NCI-H1694 treated with DMSO at 0.1 percent for 48 hours (cell line): ENCODE results near the gene KIF1A.

Experiments
- DNase-seq: peaks from one replicate; lab custom pipeline; 2025; lab: John Stamatoyannopoulos, UW

Gene KIF1A

DNA sequence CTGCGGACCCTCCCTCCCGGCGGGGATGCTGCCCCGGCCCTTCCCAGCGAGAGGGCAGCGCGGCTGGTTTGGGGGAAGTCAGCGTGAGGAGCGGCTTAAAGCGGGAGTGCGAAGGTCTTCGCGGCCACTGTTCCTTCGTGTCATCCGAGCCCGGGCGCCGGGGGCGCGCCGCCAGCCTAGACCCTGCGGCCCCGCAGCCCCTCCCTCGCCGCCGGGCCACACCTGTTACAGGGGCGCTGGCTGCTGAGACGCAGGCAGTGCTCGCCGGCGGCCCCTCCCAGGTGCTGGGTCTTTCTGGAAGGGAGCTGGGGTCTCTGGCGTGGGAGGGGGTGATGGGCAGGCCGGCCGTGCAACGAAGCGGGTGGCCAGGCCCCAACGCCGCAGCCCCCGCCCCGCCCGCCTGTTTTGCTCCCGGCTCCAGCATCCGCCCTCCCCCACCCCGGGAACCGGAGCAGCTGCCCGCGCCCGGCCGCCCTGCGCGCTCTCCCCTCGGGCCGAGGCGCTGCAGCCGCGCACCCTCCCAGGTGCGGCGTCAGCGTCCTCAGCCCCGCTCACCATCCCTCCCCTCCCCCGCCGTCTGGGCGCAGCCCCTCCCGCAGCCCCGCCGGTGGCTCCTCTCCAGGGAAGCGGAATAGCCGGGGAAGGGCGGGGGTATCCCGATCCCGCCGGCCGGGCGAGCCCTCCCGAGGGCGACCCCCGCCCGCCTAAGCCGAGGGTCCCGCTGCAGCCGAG is 727 bp downstream of the KIF1A start:
- DNase-seq: no peak

DNA sequence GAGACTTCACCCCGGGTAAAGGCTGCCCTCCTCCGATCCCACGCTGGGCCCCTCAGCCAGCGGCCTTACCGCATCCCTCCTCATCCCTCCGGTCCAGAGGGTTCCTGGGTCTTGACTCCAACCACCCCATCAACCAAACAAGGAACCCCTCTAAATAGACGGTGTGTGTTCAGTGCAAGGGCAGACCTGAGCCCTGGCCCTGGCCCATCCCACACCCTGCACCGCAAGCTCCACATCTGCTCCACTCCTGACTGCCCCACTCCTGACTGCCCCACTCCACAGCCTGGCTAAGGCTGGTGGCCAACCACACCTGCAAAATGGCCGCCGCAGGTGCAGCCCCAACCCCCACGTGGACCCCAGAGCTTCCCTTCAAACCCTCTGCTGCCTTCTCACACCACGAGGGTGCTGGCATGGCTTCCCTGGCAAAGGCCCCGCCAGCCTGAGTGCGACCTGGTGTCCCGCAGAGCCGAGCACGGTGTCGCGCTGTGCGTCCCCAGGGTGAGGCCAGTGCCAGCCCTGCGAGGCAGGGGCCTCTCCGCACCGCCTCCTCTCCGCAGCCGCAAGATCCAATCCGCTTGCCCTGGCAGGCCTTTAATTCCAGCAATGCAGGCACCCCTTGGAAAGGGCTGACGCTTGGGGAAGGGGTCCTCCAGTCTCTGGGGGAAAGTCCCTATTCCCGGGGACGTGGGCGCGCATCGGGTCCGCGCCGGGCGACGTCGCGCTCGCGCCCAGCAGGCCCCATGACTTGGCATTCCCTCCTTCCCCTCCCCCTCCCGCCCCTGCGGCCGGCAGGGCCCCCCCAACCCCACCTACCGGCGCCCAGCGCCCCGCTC is 1.5 kb downstream of the KIF1A start:
- no peak for DNase-seq

DNA sequence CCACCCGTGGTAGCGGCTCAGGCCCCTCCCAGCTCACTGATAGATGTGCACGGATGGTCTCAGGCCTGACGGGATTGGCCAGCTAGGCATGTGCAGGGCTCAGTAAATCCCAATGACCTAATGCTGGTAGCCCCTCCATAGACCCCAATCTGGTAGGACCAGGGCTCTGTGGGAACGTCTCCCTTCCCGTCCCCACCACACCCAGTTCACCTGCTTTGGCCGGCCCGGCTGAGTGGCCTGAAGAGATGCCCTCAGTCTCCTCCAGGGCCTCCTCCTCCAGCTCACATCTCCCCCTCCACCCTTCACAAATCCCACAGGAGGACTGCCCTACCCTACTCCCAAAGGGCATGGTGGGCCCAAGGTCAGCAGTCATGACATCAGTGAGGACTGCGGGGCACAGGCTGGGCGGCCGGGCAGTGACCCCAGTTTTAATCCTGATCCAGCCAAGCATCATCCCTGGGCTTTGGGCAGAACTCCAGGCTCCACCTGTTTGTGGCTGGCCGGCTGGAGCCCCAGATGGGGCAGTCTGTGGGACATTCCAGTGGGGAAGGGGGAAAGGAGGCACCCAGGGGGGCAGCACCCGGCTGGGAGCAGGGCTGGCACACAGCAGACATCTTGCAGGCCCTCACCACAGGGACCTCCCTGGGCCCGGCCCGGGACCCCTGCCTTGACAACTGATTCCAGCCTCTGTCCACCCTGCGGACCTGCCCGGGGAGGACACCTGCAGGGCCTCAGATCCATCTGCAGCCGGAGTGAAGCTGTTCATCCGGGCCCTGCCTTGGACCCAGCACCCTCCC is 2.3 kb downstream of the KIF1A start:
- DNase-seq: no peak

DNA sequence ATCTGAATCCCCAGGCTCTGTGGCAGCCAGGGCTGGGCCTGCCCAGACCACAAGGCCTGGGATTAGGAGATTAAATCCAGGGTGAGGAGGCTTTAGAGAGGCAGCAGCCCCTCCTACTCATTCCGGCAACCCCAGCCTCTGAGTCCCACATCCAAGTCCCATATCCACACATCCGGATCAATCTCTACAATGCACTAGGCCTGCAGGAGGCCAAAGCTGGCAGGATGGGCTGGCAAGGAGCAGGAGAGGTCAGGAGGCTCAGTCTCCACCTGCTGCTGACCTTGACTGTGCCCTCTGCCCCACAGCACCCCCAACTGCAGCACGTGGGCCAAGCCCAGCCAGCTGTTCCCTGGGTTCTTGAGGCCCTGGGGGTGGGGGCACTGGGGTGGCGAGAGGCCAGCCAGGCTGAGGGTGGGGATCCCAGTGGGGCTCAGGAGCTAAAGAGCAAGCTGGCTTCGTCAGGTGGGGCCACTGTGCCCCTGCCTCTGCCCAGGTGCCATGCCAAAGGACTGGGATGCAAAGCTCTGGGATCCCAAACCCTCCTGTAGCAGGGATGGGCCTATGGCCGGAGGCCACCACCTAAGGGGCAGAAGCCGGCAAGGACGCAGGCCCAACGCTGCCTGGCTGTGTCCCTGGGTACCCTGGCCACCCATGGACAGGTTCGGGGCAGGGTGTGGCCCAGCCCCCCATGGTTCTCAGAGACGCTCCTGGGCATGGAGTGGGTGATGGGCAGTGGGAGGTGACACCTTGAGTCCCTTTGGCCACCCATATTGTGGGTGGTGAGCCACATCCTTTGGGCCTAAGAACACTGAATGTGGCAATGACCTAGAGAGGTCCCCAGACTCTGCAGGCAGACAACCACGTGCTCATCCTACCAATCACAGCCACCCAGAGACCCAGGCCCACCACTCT is 3.2 kb downstream of the KIF1A start:
- no peak for DNase-seq

DNA sequence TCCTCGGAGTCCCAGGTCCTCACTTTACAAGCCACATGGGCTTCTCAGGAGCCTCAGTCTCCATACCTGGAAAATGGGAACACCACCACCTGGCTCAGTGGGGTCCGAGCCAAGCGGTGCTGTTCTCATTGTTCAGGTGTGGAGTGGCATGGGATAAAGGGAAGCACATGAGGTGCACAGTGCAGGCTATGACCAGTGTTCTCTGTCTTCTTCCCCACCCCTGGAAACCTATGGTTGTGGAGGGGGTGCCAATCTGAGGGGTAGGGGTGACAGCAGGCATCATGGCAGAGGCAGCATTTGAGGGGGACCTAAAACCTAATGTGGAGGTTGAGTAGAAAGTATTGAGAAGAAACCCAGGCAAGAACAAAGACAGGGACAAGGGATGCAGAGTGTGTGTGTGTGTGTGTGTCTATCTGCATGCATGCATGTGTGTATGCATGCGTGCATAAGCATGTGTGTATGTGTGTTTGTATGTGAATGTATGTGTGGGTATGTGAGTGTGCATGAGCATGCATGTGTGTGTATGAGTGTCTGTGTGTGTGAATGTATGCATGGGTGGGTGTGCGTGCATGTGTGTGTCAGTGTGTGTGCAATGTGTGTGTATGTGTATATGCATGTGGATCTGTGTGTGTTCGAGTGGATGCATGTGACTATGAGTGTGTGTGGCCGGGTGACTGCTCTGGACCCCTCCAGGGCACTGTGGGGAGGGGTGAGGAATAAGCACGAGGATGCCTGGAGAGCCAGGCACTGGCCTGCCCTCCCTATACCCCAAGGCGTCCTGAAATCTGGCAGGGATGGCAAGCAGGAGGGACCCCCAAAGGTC is 4.0 kb downstream of the KIF1A start:
- no peak for DNase-seq

DNA sequence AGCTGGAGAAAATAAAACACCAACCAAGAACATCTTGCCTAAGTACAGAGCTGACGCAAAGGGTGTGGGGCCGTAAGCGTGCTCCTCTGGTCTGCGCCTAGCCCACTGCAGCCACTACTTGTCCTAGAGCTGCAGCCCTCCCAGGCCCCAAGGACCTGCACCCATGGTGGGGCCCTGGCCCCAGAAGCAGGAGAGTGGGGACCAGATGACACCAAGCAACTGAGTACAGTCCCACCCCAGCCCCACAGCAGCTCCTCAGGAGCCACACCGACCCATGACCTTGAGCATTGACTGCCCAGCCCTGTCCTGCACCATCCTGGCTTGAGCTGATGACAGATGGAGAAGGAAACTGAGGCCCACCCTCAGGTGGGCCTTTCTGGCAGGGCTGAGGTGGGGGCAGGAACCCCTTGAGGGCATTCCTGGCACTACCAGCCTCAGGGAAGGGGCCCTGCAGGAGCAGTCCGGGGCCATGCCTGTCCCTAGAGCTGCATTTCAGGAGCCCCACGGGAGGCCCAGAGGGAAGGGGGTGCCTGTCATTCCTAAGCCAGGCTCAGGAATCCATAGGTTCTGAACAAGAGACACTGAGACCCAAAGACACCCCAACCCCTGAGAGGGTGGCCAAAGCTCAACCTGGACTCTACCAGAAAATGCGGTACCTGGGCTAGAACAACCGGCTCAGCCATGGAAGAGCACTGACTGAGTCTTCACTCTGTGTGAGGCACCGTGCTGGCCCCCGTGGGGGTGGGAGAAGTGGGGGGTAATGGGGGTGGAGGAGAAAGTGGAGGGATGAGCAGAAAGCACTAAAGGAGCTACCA is 4.9 kb downstream of the KIF1A start:
- no peak for DNase-seq

DNA sequence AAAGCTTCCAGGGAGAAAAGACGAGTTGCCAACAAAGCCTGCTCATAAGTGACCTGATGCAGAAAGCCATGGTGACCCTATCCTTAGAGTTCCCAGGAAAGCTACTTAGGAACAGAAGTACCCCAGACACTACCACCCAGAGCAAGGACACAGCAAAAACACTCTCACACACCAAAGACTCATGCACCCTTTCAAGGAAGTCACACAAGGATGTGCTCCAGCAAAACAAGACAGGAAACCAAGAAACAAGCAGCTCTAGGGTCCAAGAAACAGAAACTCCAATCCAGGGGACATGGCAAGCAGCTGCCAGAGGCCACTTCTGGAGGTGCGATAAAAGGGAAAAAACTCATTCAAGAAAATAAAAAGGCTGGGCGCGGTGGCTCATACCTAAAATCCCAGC is 5.7 kb downstream of the KIF1A start:
- DNase-seq: no peak

DNA sequence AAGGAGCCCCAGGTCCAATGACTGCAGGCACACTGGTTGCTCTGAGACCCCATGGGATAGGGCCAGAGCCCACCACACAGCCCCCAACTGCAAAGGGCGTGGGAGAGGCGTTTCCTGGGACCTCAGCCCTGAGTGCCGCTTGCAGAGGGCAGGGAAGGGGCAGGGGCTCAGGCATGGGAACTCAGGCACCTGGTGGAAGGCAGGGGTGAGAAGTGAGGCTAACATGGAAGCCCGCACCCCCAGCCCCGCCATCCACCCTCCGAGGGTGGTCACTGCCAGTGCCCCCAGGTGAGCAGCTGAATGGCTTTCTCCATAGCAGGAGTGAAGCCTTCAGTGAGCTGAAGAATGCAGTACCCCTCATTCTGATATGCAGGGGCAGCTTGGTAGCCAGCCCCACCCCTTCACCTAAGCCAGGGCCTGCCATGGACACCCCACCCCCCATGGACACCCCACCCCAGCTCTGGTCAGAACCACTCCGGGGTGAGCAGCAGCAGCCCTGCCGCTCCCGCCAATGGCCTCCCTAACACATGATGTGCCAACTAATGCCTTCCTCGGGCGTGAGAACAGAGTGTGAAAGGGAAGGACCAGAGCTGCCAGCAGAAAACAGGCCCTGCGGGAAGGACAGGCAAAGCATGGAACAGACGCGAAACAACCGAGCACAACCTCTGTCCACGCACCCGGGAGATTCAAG is 6.6 kb downstream of the KIF1A start:
- DNase-seq: no peak

DNA sequence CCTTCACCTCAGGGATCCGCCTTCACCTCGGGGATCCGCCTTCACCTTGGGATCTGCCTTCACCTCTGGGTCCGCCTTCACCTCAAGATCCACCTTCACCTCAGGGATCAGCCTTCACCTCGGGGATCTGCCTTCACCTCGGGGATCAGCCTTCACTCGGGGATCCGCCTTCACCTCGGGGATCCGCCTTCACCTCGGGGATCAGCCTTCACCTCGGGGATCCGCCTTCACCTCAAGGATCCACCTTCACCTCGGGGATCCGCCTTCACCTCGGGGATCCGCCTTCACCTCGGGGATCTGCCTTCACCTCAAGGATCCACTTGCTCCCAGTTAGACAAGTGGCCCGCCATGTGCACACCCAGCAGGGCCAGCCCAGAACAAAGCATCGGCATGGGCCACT is 7.3 kb downstream of the KIF1A start:
- DNase-seq: no peak

DNA sequence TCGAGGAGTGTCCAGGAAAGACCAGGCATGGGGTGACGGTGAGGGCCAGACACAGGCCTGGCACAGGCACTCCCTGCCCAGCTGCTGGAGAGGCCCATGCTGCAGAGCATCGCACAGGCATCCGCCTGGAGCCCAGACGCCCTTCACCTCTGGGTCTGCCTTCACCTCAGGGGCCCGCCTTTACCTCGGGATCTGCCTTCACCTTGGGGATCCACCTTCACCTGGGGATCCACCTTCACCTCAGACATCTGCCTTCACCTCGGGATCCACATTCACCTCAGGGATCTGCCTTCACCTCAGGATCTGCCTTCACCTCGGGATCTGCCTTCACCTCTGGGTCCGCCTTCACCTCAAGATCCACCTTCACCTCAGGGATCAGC is 7.7 kb downstream of the KIF1A start:
- DNase-seq: no peak

DNA sequence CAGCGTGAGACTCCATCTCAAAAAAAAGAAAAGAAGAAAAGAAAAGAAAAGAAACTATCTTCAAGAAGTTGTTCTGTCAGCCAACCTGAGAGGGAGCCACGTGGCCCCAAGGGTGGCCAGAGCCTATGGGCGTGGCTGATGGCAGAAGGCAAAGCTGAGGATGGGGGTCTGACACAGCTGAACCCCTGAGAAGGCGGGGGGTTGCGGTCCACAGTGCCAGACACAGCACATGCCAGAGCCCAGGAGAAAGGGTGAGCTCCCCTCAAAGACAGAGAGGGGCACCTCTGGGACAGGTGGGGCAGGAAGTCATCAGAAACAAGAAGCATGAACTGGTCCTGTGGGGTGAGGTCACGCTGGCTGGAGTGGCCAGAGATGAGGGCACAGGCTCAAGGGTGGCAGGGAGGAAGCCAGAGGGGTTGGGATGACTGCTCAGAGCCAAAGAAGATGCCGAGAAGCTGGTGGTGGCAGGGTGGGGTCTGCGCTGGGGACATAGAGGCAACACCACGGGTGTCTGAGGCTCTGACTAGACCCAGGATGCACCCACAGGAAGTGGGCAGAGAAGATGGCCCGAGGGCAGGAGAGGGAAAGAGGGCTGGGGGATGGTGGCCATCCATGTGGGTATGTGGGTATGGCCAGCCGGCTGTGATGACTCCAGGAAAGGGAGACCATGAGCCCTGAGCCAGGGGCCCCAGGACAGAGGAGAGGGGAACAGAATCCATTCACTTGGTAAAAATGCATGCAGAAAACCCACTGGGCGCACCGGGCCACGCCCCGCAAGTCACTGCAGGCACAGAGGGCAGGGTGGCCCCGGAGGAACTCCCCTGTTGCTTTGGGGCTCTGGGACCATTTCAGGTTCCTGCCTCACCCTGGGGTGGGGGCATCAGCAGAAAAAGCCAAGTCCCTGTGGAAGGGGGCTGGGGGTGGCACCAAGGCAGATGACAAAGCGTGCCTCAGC is 8.4 kb downstream of the KIF1A start:
- no peak for DNase-seq

DNA sequence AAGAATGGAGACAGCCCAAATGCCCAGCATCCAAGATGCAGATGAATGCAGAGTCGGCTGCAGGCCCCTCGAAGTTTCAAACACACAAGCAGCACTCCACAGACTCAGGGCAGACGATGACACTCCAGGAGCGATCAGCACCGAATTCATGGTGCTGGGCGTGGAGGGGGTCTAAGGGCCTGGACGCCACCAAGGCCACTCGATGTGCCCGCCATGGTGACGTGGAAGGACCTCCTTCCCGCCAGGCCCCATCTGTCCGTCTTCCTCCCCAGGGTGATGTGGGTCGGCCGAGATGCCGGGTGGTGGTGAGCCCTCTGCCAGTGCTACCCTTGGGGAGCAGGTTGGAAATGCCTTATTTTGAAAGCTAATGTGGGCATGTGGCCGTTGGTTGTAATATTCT is 9.4 kb downstream of the KIF1A start:
- no peak for DNase-seq

DNA sequence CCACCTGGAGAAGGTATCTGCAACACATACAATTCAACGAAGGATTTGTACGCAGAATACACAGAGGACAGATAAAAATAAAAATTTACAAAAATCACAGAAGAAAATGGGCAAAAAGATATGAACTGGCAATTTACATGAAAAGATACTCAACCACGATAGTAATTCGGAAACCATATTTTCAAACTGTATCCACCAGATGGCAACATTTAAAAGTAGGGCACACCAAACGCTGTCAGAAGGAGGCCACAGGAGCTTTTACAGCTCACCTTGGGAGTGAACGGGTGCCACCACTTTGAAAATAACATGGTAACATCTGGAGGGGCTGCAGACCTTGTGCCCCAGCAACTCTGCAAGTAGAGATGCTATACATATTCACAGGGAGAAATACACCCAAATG is 9.8 kb downstream of the KIF1A start:
- no peak for DNase-seq

DNA sequence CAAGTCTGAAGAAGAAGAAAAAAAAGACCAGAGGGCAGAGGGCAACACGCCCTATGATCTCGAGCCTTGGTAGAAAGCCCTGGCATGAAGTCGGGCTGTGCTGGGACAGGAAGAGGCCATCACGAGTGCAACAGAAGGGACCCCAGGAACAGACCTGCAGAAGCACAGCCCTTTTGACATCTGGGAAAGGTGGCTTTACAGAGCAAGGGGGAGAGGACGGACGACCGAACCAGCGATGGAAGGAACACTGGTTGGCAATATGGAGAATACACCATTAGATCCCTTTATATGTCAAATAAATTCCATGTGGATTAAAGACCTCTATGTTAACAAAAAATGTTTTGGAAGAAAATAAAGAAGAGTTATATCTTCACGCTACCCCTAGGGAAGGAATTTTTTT is 10.7 kb downstream of the KIF1A start:
- DNase-seq: no peak

DNA sequence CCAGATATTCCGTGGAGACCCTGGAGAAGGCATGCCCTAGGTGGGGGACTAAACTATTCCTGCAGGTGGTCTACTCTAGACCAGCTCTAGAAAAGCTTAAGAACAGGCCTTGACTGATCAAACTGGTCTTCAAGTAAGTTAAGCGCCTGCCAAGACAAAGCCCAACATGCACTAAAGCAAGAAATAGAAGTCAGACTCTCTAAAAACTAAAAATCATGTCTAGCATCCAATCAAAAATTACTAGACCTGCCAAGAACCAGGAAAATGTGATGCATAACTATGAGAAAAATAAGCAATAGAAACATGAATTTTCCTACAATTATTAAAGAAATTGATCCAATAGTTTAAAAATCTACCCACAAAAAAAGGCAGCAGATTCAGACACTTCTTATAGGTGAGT is 13.6 kb downstream of the KIF1A start:
- DNase-seq: no peak

DNA sequence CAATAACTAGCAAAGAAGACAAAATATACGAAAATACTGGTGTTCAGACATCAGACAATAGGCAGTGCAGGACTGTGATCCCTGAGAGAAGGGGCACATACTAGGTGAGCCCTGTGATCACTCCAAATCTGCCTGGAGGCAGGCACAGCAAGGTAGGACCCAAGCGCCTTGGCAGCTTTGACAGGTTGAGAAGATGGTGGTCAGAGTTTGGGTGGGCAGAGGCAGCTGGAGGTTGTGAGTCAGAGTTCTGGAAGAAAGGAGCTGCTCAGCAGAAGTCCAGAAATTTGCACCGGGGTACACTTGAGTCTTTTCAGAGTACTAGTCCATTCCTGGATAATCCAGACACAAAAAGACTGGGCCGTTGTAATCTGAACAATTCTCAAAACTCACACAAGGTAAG is 14.0 kb downstream of the KIF1A start:
- no peak for DNase-seq

DNA sequence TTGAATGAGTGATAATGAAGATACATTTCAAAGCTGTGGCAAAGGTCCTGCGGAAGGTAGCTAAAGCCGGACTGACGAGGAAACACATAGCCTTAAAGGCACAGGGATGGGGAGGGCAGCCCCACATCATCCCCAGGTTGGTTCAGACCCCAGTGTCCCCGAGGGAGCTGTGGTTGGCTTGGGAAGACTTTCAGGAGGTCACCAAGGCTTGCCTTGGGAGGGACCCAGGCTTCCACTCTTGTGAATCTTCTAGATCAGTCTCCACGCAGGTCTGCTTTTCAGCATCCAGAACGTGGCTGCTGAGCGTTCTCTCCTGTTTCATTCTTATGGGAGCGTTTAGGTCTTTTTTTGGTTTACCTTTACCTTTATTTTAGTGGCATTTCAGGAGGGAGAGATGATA is 16.8 kb downstream of the KIF1A start:
- no peak for DNase-seq
